Measurements from ENCODE around the gene ACSL5. TPM values are rescaled to one million over a fixed set of nuclear protein-coding genes. Genes with fewer than 3 reads are reported as not detected.
"Not testable (repeated sequence)": the region's sequence is repeated elsewhere in the genome, so short reads cannot be mapped to it uniquely, and the experiment has no call there.

The ACSL5 gene
- total RNA-seq, 2 donors from 2014 or later: 208 to 218 TPM

DNA sequence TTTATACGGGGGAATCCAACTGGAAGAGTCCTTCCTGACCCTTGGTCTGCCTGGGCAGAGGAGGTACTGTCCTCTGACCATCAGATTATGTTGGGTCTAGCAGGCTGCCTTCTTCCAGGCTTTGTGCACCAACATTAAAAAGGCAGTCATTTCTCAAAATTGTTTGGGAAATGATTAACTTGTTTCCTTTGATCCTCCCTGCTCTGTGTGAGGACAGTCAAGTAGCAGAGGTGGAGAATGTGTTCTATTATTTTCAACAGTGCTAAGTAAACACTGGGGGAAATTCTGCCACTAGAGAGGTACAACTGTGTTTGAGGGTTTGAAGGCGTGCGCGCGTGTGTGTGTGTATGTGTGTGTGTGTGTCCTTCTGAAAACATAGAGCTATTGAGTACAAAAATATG lies 20.6 kb downstream of the ACSL5 start:
- peak overlapping the region in 1 of 2 donors; percentile 48 for H3K9ac ChIP-seq (ENCODE audit: low read depth in 2 of 2, low read length in 2 of 2)
- peaks cover 5% of the 10 kb centered on the region for H3K4me1 ChIP-seq
- H3K4me3 ChIP-seq: no peak overlapping the region
- no peaks in the 10 kb centered on the region for H3K9me3 ChIP-seq
- H3K36me3 ChIP-seq: no peaks in the 10 kb centered on the region
- intact Hi-C loops (cut with DNase I): no loop called here
- TF ChIP-seq, protein P1, sequence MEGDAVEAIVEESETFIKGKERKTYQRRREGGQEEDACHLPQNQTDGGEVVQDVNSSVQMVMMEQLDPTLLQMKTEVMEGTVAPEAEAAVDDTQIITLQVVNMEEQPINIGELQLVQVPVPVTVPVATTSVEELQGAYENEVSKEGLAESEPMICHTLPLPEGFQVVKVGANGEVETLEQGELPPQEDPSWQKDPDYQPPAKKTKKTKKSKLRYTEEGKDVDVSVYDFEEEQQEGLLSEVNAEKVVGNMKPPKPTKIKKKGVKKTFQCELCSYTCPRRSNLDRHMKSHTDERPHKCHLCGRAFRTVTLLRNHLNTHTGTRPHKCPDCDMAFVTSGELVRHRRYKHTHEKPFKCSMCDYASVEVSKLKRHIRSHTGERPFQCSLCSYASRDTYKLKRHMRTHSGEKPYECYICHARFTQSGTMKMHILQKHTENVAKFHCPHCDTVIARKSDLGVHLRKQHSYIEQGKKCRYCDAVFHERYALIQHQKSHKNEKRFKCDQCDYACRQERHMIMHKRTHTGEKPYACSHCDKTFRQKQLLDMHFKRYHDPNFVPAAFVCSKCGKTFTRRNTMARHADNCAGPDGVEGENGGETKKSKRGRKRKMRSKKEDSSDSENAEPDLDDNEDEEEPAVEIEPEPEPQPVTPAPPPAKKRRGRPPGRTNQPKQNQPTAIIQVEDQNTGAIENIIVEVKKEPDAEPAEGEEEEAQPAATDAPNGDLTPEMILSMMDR (IDR thresholded peaks at IDR 0.05): no peak
- peak; percentile 75 for DNase-seq
- H3K27ac ChIP-seq: peak overlapping the region; percentile 62
- H3K27me3 ChIP-seq: no peaks in the 10 kb centered on the region

DNA sequence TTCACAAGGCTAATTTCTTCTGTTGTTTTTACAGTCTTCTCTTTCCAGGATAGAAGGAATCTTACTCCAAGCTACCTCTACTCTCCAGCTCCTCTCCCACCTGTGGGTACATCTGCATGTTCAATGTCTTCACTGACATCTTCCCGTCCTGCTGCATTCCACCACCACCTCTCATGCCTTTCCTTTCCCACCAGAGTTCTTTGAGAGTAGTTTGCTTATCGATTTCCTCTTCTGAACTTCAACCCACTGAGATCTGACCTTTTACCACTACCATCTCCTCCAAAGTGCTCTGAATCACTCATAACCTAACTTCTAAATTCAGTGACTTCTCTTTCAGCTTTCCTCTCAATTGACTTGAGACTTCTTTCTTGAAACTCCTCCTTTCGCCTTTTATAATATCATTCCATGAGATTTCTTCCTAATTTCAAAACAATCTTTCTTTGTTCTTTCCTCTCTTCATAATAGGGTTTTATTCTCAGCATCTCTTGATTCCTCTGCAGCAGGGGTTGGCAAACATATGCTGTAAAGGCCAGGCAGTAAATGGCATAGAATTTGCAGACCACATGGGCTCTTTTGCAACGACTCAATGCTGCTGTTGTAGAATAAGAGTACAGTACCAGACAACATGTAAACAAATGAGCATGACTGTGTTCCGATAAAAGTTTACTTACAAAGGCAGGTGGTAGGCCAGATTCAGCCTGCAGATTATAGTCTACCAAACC lies 22.1 kb downstream of the ACSL5 start:
- Histone ChIP-seq H3K4me1 (peaks cover 5% of the 10 kb centered on the region), H3K36me3 (no peaks in the 10 kb centered on the region), H3K27ac (peak overlapping the region; percentile 15), H3K9me3 (no peaks in the 10 kb centered on the region), H3K27me3 (no peaks in the 10 kb centered on the region), H3K4me3 (no peak overlapping the region), H3K9ac (ENCODE audit: low read depth in 2 of 2, low read length in 2 of 2) (no peak overlapping the region)
- intact Hi-C loops (cut with DNase I): no loop called here
- TF ChIP-seq, protein P1 (IDR thresholded peaks at IDR 0.05): no peak
- no peak for DNase-seq

DNA sequence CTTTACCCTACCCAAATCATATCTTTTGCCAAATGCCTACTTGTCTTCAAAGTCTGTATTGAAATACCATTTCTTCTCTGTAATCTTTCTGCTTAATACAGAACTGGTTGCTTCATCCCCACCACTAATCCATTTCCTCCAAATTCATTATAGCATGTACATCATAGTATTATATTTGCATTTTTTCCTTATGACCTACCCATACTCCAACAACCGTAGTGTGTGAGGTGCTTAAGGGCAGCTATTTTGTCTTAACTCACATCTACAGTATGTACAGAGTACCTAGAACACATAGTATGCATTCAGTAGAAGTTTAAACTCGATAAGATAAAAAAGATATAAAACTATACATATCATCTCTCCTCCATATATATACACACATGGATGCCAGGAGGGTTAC lies 23.7 kb downstream of the ACSL5 start:
- H3K27me3 ChIP-seq: no peaks in the 10 kb centered on the region
- intact Hi-C loops (cut with DNase I): no loop called here
- H3K9ac ChIP-seq (ENCODE audit: low read depth in 2 of 2, low read length in 2 of 2): no peak overlapping the region
- no peak overlapping the region for H3K27ac ChIP-seq
- H3K9me3 ChIP-seq: no peaks in the 10 kb centered on the region
- peaks cover 5% of the 10 kb centered on the region for H3K4me1 ChIP-seq
- TF ChIP-seq, protein P1 (IDR thresholded peaks at IDR 0.05): no peak
- H3K4me3 ChIP-seq: no peak overlapping the region
- DNase-seq: no peak
- no peaks in the 10 kb centered on the region for H3K36me3 ChIP-seq

DNA sequence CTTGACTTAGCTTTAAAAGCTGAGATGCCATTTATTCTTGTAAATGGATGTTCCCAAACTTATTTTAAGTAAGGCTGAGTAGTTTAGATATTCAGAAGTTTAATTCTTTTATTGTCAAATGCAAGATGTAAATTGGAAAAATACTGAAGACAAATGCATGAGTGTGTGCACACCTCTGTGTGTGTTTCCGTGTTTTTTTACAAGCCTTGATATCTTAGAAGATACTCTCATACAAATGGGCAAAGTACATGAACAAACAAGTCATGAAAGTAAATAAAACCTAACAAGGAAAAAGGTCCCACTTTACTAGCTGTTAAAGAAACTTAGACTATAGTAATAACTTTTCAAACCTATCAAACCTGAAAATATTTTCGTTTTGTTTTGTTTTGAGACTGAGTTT lies 29.0 kb downstream of the ACSL5 start:
- Histone ChIP-seq H3K4me1 (peaks cover 5% of the 10 kb centered on the region), H3K36me3 (no peaks in the 10 kb centered on the region), H3K9me3 (no peaks in the 10 kb centered on the region), H3K27me3 (no peaks in the 10 kb centered on the region), H3K9ac (ENCODE audit: low read depth in 2 of 2, low read length in 2 of 2) (peak overlapping the region in 1 of 2 donors; percentile 62), H3K27ac (peak overlapping the region; percentile 82), H3K4me3 (no peak overlapping the region)
- TF ChIP-seq, protein P1 (IDR thresholded peaks at IDR 0.05): no peak
- intact Hi-C loops (cut with DNase I): no loop called here
- DNase-seq: no peak

DNA sequence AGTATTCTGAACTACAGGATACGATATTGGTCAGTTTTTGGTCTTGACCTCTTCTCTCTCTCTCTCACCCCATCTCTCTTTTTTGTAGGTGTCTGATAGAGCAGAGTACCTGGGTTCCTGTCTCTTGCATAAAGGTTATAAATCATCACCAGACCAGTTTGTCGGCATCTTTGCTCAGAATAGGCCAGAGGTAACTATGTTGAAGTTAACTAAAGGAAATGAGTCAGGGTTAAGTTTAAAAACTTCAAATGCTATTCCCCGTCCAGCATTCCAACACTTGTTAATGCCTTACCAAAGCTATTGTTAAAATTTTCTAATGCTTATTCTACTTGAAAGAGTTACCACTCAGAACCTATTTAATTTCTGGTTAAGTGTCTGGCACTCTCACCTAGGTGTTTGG lies 30.7 kb downstream of the ACSL5 start:
- Histone ChIP-seq H3K4me3 (no peak overlapping the region), H3K27ac (peak overlapping the region; percentile 82), H3K4me1 (peaks cover 5% of the 10 kb centered on the region), H3K27me3 (no peaks in the 10 kb centered on the region), H3K9me3 (no peaks in the 10 kb centered on the region), H3K36me3 (peaks cover 1% of the 10 kb centered on the region), H3K9ac (ENCODE audit: low read depth in 2 of 2, low read length in 2 of 2) (no peak overlapping the region)
- DNase-seq: no peak
- TF ChIP-seq, protein P1 (IDR thresholded peaks at IDR 0.05): no peak
- intact Hi-C loops (cut with DNase I): no loop called here

DNA sequence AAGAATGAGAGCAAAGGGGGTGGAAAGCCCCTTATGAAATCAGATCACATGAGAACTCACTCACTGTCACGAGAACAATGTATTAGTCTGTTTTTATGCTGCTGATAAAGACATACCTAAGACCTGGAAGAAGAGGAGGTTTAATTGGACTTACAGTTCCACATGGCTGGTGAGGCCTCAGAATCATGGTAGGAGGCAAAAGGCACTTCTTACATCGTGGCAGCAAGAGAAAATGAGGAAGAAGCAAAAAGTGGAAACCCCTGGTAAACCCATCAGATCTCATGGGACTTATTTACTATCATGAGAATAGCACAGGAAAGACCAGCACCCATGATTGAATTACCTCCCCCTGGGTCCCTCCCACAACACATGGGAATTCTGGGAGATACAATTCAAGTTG lies 32.9 kb downstream of the ACSL5 start:
- H3K27ac ChIP-seq, H3K36me3 ChIP-seq: not testable (repeated sequence)

More for the DNA sequence above, 32.9 kb downstream of the ACSL5 start:
- H3K9ac ChIP-seq (ENCODE audit: low read depth in 2 of 2, low read length in 2 of 2); H3K9me3 ChIP-seq; intact Hi-C loops (cut with DNase I); DNase-seq; H3K27me3 ChIP-seq; H3K4me3 ChIP-seq; H3K4me1 ChIP-seq: not testable (repeated sequence)

Measured in colonic mucosa (tissue), 4 donors.